ENCODE data around the gene TNFRSF25. TPM values are rescaled to one million over a fixed set of nuclear protein-coding genes. Genes with fewer than 3 reads are reported as not detected.
"Not testable (repeated sequence)": the region's sequence is repeated elsewhere in the genome, so short reads cannot be mapped to it uniquely, and the experiment has no call there.

TNFRSF25 gene
- total and polyA plus RNA-seq, 2 of the 8 experiments (the other 6 are each of a cell fraction or from before 2014, with no cell fraction given), result 10.7 to 19.5 TPM

DNA sequence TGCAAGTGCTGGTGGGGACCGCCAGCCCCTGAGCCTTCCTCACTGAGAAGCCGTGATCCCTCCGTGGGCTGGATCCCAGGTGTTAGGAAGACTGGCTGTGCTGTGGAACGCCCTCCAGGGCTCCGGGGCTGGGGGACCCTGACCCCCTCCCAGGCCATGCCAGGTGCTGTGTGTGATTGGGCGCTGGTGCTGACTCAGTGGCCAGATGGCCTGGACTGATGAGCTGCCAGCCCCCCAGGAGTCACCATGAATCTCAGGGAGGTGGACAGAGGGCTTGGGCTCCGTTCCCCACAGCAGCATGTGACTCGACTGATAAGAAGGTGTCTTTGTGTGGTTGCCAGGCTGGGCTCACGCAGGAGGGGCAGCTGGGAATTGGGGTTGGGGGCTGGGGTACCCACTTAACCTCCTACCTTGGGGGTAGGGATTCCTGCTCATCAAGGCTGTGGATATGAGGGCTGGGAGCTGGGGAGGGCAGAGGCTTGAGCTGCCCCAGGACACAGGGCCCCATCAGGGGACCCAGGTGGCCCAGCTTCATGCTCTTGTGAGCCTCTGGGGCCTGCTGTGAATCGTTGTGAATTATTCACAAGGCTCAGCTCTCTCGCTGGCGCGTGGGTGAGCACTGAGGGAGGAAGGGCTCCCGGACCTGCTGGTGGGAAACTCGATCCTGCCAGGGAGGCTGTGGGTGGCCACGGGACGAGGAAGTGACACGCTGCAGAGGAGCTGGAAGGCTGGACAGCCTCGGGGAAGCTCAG, 36.1 kb downstream of the TNFRSF25 start:
- H3K79me2 ChIP-seq (ENCODE audit: control insufficient read depth in 1 of 2, insufficient read depth in 2 of 2, low read length in 2 of 2); H2BK12ac ChIP-seq (ENCODE audit: low read depth, low read length); H4K20me1 ChIP-seq (replicated peaks in 1 of 2; ENCODE audit: control insufficient read depth in 1 of 2, insufficient read depth in 2 of 2, low read length in 2 of 2); H2BK5ac ChIP-seq (ENCODE audit: low read depth, low read length); H2AFZ ChIP-seq (ENCODE audit: low read length); H3K9ac ChIP-seq (replicated peaks in 1 of 4; ENCODE audit: extremely low read depth in 1 of 4, low read depth in 3 of 4, low read length in 3 of 4); H2BK20ac ChIP-seq (ENCODE audit: low read length); DNase-seq (ENCODE audit: low read depth in 1 of 2, low spot score in 2 of 2); H3K4me2 ChIP-seq (ENCODE audit: insufficient read depth in 1 of 2, low read depth in 2 of 2, low read length in 2 of 2); H3K27ac ChIP-seq (ENCODE audit: low read depth, low read length); FAIRE-seq; H2AK5ac ChIP-seq (ENCODE audit: low read depth, low read length); H4K5ac ChIP-seq (ENCODE audit: insufficient read length, low read depth, low read length); H3K14ac ChIP-seq (ENCODE audit: insufficient read length); H3K4ac ChIP-seq (replicated peaks; ENCODE audit: insufficient read length, low read depth, low read length); H4K91ac ChIP-seq (replicated peaks; ENCODE audit: insufficient read length, low read length); H3K4me3 ChIP-seq (ENCODE audit: extremely low read depth in 1 of 4, insufficient read depth in 2 of 4, low read depth in 3 of 4, low read length in 4 of 4); H3K23me2 ChIP-seq (ENCODE audit: low read depth, low read length); H2BK15ac ChIP-seq (ENCODE audit: low read length); H3K79me1 ChIP-seq (ENCODE audit: low read depth, low read length); H3K23ac ChIP-seq (ENCODE audit: insufficient read length); H3K18ac ChIP-seq (ENCODE audit: extremely low read depth, low read length); H2BK120ac ChIP-seq (replicated peaks; ENCODE audit: low read depth, low read length); H3K9me3 ChIP-seq (ENCODE audit: insufficient read depth in 2 of 2, low read depth in 1 of 2, low read length in 1 of 2); H3K56ac ChIP-seq (replicated peaks; ENCODE audit: insufficient read length, low read depth, low read length); H4K8ac ChIP-seq (ENCODE audit: extremely low read depth, insufficient read depth, low read length); H3K36me3 ChIP-seq (ENCODE audit: control insufficient read depth in 2 of 4, insufficient read depth in 4 of 4, low read length in 3 of 4): not testable (repeated sequence)
- CTCF ChIA-PET (ENCODE audit: partially characterized antibody), result interaction anchor here (0.6 to 18.8 kb wide), 13 partner anchors 8 to 162 kb away, joined by 3 to 321 read pairs (median 5); partner anchors contain the start of gene HES2
- POLR2A ChIA-PET (ENCODE audit: partially characterized antibody), result interaction anchor here (1.2 to 1.8 kb wide), 3 partner anchors 11 to 81 kb away, joined by 3 to 4 read pairs (median 3); no protein-coding TSS in a partner anchor
- 78% methylated on average over 14 of the region's 19 CpGs; no CpG with 5 or more reads in 1 of the 2 experiments for WGBS, 2 experiments (ENCODE audit: extremely low coverage in 1 of 2, insufficient coverage in 1 of 2, insufficient read length in 1 of 2, insufficient replicate concordance in 2 of 2, low coverage in 1 of 2, low lambda C conversion rate in 2 of 2, missing lambda C conversion rate in 1 of 2)
- Histone ChIP-seq H3K27me3 (replicated peaks in 1 of 4; ENCODE audit: control insufficient read depth in 3 of 4, extremely low read depth in 1 of 4, insufficient read depth in 3 of 4, low read length in 3 of 4) (peaks cover 13 to 25% (median 23%) of the 10 kb centered on the region in 4 experiments), H3K4me1 (replicated peaks in 1 of 4; ENCODE audit: control insufficient read depth in 3 of 4, insufficient read depth in 4 of 4, low read length in 3 of 4) (peaks cover 0 to 14% (median 5%) of the 10 kb centered on the region in 4 experiments; a peak in 5 of 7 replicates)

Data from H1 (cell line).